ENCODE results near the gene NACAD. TPM values are rescaled to one million over a fixed set of nuclear protein-coding genes. Genes with fewer than 3 reads are reported as not detected.

NACAD gene
- total RNA-seq, 1 donor from 2014 or later, result 21.6 TPM

DNA sequence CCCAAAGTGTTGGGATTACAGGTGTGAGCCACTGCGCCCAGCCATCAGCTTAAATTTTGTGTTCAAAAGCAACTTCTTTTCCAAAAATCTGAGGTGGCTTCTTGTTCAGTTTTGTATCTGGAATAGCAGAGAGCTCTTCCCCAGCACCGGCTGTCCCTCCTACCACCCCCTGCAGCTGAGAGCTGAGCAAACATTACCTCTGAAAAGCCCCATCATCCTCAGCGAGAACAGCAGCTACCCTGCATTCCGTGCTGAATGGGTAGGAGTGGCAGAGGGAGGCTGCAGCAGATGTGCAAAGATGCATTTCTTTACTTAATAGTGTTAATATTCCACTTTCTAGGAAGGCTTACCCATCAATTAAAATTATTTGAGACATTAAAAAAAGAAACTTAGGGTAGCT is 56.9 kb downstream of the NACAD start:
- Mint-ChIP-seq H3K4me1 (ENCODE audit: low read depth, unreplicated experiment) (peaks cover 32% of the 10 kb centered on the region), H3K27ac (ENCODE audit: unreplicated experiment) (no peak overlapping the region), H3K4me3 (ENCODE audit: unreplicated experiment) (no peak overlapping the region), H3K27me3 (ENCODE audit: low read depth, unreplicated experiment) (no peaks in the 10 kb centered on the region), H3K36me3 (ENCODE audit: low read depth, unreplicated experiment) (peaks cover 2% of the 10 kb centered on the region), H3K9me3 (ENCODE audit: unreplicated experiment) (no peaks in the 10 kb centered on the region)
- H3K27me3 ChIP-seq (ENCODE audit: insufficient read depth, low read length), result no peaks in the 10 kb centered on the region
- no peaks in the 10 kb centered on the region for H3K9me3 ChIP-seq (ENCODE audit: insufficient read depth, low read depth, low read length)
- peaks cover 82% of the 10 kb centered on the region for H3K79me2 ChIP-seq (ENCODE audit: insufficient read depth, low read length)
- H3K4me3 ChIP-seq (ENCODE audit: insufficient read depth, low read depth, low read length), result no peak overlapping the region
- H3K4me1 ChIP-seq (ENCODE audit: insufficient read depth, low read length), result peaks cover 18% of the 10 kb centered on the region
- TF ChIP-seq EZH2 (IDR thresholded peaks at IDR 0.05; ENCODE audit: insufficient read depth, low read length), result no peak
- TF ChIP-seq, protein P1, sequence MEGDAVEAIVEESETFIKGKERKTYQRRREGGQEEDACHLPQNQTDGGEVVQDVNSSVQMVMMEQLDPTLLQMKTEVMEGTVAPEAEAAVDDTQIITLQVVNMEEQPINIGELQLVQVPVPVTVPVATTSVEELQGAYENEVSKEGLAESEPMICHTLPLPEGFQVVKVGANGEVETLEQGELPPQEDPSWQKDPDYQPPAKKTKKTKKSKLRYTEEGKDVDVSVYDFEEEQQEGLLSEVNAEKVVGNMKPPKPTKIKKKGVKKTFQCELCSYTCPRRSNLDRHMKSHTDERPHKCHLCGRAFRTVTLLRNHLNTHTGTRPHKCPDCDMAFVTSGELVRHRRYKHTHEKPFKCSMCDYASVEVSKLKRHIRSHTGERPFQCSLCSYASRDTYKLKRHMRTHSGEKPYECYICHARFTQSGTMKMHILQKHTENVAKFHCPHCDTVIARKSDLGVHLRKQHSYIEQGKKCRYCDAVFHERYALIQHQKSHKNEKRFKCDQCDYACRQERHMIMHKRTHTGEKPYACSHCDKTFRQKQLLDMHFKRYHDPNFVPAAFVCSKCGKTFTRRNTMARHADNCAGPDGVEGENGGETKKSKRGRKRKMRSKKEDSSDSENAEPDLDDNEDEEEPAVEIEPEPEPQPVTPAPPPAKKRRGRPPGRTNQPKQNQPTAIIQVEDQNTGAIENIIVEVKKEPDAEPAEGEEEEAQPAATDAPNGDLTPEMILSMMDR (IDR thresholded peaks at IDR 0.05; ENCODE audit: insufficient read depth, low read depth, low read length), result no peak
- H3K4me2 ChIP-seq (ENCODE audit: low read length), result no peak overlapping the region
- FAIRE-seq (no peak), DNase-seq (ENCODE audit: low read depth) (no peak)
- peaks cover 82% of the 10 kb centered on the region for H4K20me1 ChIP-seq (ENCODE audit: insufficient read depth, low read length)
- no peak overlapping the region for H3K27ac ChIP-seq (ENCODE audit: low read depth, low read length)
- no peak overlapping the region for H3K9ac ChIP-seq (ENCODE audit: low read length)
- H2AFZ ChIP-seq (ENCODE audit: low read depth, low read length), result no peak overlapping the region
- H3K36me3 ChIP-seq (ENCODE audit: insufficient read depth, low read length), result peaks cover 3% of the 10 kb centered on the region

Other genes starting within 250 kb of the NACAD start
- 93.4 and 105 TPM in 2 replicates for gene H2AZ2, start 240.9 kb downstream of the NACAD start, total RNA-seq
- gene PURB, start 203.4 kb downstream of the NACAD start, total RNA-seq, result 23.6 and 26.3 TPM in 2 replicates
- 0.11 and 0.19 TPM in 2 replicates for gene MYO1G, start 110.0 kb downstream of the NACAD start, total RNA-seq
- 57.6 and 62.0 TPM in 2 replicates for gene CCM2, start 88.8 kb downstream of the NACAD start, total RNA-seq
- 55.2 and 65.2 TPM in 2 replicates for gene TBRG4, start 22.7 kb upstream of the NACAD start, total RNA-seq
- not detected in 2 replicates for gene RAMP3, start 68.8 kb upstream of the NACAD start, total RNA-seq

Measured in astrocyte (in vitro differentiated cells and primary cell).